ENCODE measurements around the gene BACH2. TPM values are rescaled to one million over a fixed set of nuclear protein-coding genes. Genes with fewer than 3 reads are reported as not detected.

The BACH2 gene
- total RNA-seq, 4 donors from 2014 or later, result 8.5 to 20.0 (median 13.3) TPM

DNA sequence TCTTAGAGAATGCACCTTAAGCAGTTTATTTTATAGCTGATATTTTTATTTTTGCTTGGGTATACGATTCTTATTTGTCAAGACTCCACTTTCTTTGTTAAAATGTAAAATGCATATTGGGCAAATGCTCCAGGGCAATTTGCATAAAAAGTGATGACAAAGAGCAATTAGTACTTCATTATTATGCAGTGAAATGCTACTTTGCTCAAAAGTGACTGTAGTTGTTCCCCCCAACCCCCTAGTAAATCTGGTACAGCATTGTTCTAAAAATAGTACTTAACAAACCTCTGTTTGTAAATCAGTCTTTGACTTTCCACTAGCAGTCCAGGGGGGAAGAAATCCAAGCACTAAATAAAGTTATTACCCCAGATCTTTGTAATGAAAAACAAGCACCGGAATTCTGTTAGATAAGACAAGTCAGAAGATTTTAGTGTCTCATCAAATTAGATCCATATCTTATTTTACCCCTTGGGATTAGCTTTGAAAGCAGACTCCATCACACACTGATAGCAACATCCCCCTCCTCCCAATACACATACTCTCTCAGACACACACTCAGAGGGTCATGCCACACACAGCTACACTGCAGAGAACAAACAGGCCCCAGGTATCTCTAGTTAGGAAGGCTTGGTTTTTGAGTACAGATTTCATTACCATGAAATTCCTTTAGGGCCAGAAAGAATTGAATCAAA is 32.9 kb upstream of the BACH2 start:
- 80% methylated on average over 2 of the region's 2 CpGs for WGBS
- no peak for DNase-seq (ENCODE audit: low spot score in 2 of 2)
- Histone ChIP-seq H3K27ac (no peak overlapping the region), H3K27me3 (no peaks in the 10 kb centered on the region), H3K9me3 (no peaks in the 10 kb centered on the region), H3K36me3 (no peaks in the 10 kb centered on the region), H3K4me3 (no peak overlapping the region), H3K4me1 (no peaks in the 10 kb centered on the region)
- TF ChIP-seq POLR2AphosphoS5 (IDR thresholded peaks at IDR 0.05), result no peak
- TF ChIP-seq, protein P1, sequence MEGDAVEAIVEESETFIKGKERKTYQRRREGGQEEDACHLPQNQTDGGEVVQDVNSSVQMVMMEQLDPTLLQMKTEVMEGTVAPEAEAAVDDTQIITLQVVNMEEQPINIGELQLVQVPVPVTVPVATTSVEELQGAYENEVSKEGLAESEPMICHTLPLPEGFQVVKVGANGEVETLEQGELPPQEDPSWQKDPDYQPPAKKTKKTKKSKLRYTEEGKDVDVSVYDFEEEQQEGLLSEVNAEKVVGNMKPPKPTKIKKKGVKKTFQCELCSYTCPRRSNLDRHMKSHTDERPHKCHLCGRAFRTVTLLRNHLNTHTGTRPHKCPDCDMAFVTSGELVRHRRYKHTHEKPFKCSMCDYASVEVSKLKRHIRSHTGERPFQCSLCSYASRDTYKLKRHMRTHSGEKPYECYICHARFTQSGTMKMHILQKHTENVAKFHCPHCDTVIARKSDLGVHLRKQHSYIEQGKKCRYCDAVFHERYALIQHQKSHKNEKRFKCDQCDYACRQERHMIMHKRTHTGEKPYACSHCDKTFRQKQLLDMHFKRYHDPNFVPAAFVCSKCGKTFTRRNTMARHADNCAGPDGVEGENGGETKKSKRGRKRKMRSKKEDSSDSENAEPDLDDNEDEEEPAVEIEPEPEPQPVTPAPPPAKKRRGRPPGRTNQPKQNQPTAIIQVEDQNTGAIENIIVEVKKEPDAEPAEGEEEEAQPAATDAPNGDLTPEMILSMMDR (IDR thresholded peaks at IDR 0.05), result no peak
- no peak for TF ChIP-seq POLR2A (IDR thresholded peaks at IDR 0.05)
- TF ChIP-seq EP300 (IDR thresholded peaks at IDR 0.05), result no peak

DNA sequence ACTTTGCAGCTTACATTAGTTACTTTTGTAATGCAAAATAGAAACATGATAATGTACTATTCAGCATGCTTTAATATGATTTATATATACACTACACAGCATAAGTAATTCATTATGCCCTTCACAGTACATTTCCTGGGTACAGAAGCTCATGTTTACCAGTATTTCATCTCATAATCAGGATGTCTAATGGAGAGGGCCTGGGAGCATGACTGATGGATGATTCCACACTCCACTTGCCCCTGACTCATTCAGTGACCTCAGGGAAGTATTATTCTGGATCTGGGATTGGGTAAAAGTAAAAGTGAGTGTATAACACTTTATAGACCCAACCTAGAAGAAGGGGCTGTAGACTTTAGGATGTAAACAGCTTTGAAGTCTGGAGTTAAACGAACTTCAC is 31.4 kb upstream of the BACH2 start:
- no peaks in the 10 kb centered on the region for H3K27me3 ChIP-seq
- 79% methylated on average over 1 of the region's 1 CpG for whole genome bisulfite sequencing
- no peak for TF ChIP-seq POLR2A (IDR thresholded peaks at IDR 0.05)
- no peak for TF ChIP-seq EP300 (IDR thresholded peaks at IDR 0.05)
- no peak for TF ChIP-seq POLR2AphosphoS5 (IDR thresholded peaks at IDR 0.05)
- TF ChIP-seq, protein P1 (IDR thresholded peaks at IDR 0.05), result no peak

DNA sequence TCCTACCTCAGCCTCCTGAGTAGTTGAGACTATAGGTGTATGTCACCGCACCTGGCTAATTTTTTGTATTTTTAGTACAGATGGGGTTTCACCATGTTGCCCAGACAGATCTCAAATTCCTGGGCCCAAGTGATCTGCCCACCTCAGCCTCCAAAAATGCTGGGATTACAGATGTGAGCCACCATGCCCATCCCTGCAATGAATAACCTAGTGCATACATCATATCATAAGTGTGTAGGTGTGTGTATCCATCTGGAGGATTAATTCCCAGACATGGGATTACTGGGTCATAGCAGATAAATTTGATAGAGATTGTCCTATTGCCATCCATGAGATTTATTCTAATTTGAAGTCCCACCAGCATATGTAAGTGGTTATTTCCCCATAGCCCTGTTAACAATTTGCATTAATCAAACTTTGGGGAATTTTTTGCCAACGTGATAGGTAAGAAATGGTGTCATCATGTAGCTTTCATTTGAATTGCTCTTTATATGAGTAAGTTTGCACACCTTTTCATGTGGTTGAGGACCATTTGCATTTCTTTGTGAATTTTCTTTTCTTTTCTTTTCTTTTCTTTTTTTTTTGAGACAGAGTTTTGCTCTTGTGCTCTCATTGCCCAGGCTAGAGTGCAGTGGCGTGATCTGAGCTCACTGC is 29.9 kb upstream of the BACH2 start:
- 88% methylated on average over 3 of the region's 3 CpGs for WGBS
- TF ChIP-seq POLR2A (IDR thresholded peaks at IDR 0.05), result no peak
- TF ChIP-seq, protein P1 (IDR thresholded peaks at IDR 0.05), result no peak
- TF ChIP-seq POLR2AphosphoS5 (IDR thresholded peaks at IDR 0.05), result no peak
- TF ChIP-seq EP300 (IDR thresholded peaks at IDR 0.05), result no peak
- Histone ChIP-seq H3K4me3 (no peak overlapping the region), H3K27me3 (no peaks in the 10 kb centered on the region), H3K27ac (no peak overlapping the region), H3K9me3 (no peaks in the 10 kb centered on the region), H3K36me3 (no peaks in the 10 kb centered on the region), H3K4me1 (no peaks in the 10 kb centered on the region)
- no peak for DNase-seq (ENCODE audit: low spot score in 2 of 2)

More for the DNA sequence above, 31.4 kb upstream of the BACH2 start:
- Histone ChIP-seq H3K9me3 (no peaks in the 10 kb centered on the region), H3K4me3 (no peak overlapping the region), H3K27ac (no peak overlapping the region), H3K4me1 (no peaks in the 10 kb centered on the region), H3K36me3 (no peaks in the 10 kb centered on the region)
- no peak for DNase-seq (ENCODE audit: low spot score in 2 of 2)

DNA sequence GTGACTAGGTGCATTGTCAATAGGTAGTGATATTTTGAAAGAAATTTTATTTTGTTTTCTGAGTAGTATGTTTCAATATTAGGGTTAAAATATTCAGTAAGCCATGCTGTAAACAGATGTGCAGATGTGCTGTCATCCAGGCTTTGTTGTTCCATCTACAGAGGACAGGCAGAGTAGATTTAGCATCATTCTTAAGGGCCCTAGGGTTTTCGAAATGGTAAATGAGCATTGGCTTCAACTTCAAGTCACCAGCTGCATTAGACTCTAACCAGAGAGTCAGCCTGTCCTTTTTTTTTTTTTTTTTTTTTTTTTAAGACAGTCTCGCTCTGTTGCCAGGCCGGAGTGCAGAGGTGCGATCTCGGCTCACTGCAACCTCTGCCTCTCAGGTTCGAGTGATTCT is 27.1 kb upstream of the BACH2 start:
- Histone ChIP-seq H3K4me1 (no peaks in the 10 kb centered on the region), H3K27me3 (no peaks in the 10 kb centered on the region), H3K4me3 (no peak overlapping the region), H3K27ac (no peak overlapping the region), H3K36me3 (no peaks in the 10 kb centered on the region), H3K9me3 (no peaks in the 10 kb centered on the region)
- DNase-seq (ENCODE audit: low spot score in 2 of 2), result no peak
- TF ChIP-seq POLR2AphosphoS5 (IDR thresholded peaks at IDR 0.05) (no peak), EP300 (IDR thresholded peaks at IDR 0.05) (no peak), POLR2A (IDR thresholded peaks at IDR 0.05) (no peak)
- TF ChIP-seq, protein P1 (IDR thresholded peaks at IDR 0.05), result no peak
- 88% methylated on average over 6 of the region's 6 CpGs for WGBS

DNA sequence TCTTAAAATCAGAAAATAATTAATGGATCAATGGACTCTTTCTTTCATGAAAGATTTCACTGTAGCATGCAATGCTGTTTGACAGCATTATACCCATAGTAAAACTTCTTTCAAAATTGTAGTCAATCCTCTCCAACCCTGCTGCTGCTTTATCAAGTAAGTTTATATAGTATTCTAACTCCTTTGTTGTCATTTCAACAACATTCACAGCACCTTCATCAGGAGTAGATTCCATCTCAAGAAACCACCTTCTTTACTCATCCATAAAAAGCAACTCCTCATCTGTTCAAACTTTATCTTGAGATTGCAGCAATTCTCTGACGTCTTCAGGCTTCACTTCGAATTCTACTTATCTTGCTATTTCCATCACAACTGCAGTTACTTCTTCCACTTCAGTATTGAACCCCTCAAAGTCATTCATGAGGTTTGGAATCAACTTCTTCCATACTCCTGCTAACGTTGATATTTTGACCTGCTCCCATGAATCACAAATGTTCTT is 26.4 kb upstream of the BACH2 start:
- no peak for TF ChIP-seq POLR2AphosphoS5 (IDR thresholded peaks at IDR 0.05)
- TF ChIP-seq, protein P1 (IDR thresholded peaks at IDR 0.05), result no peak
- no peak for TF ChIP-seq POLR2A (IDR thresholded peaks at IDR 0.05)
- TF ChIP-seq EP300 (IDR thresholded peaks at IDR 0.05), result no peak
- H3K27ac ChIP-seq, result no peak overlapping the region

More for the DNA sequence above, 26.4 kb upstream of the BACH2 start:
- no peaks in the 10 kb centered on the region for H3K9me3 ChIP-seq
- no peak for DNase-seq (ENCODE audit: low spot score in 2 of 2)
- no peaks in the 10 kb centered on the region for H3K4me1 ChIP-seq
- H3K27me3 ChIP-seq, result no peaks in the 10 kb centered on the region
- no peaks in the 10 kb centered on the region for H3K36me3 ChIP-seq
- H3K4me3 ChIP-seq, result no peak overlapping the region
- WGBS, result 85% methylated on average over 3 of the region's 3 CpGs
